HepG2 (cell line): ENCODE results near the gene HIF3A. TPM values are rescaled to one million over a fixed set of nuclear protein-coding genes. Genes with fewer than 3 reads are reported as not detected.

ENCODE experiments used
- ATAC-seq: fragments of 200-7000 bp; cut with Tn5 transposase; 3 replicates; pipeline ENCODE4 v1.9.1; 2020; ENCODE audit warnings: mild to moderate bottlenecking, moderate library complexity
- BruUV-seq: library from RNA; stranded (reverse); fragments of 400-500 nt; replicated peaks from 2 replicates; lab custom pipeline; 2021; lab: Mats Ljungman, UMichigan
- CTCF ChIA-PET: fragments of 300-600 bp; formaldehyde crosslinking; extraction: SDS; loops from one replicate; lab custom pipeline; 2021; ENCODE audit warnings: low total read pairs, inconsistent platforms, low intra/inter-chr PET ratio; lab: Yijun Ruan, JAX
- POLR2A ChIA-PET: fragments of 350-600 bp; sonication (Branson Sonifier 250); formaldehyde crosslinking; loops from one replicate; lab custom pipeline; 2020; ENCODE audit warnings: antibody characterized with exemption, inconsistent platforms; lab: Yijun Ruan, JAX
- DNase-seq: peaks from one replicate; pipeline ENCODE4 v3.0.0-alpha.2; 2015; ENCODE audit warnings: low spot score
- FAIRE-seq: peaks from 3 replicates; lab custom pipeline; 2011; peaks lifted over from hg19 to GRCh38; lab: Jason Lieb, UNC
- H2AFZ ChIP-seq: one replicate; pipeline ENCODE4 v1.6.1; 2011; ENCODE audit warnings: low read length, inconsistent platforms
- H3K27ac ChIP-seq: fragments of 300-600 bp; 3 replicates; pipeline ENCODE4 v1.8.0; 2011; ENCODE audit warnings: mixed run types, mild to moderate bottlenecking, mixed read lengths, low read length, inconsistent platforms; ENCODE audit not compliant: insufficient read depth; ENCODE audit errors: extremely low read length
- H3K27me3 ChIP-seq, 2 experiments: fragments of 200-600 bp in 1 of 2; 2 replicates in 1 of 2; 3 replicates in 1 of 2; pipeline versions ENCODE4 v1.6.0 to v1.8.0; 2011; ENCODE audit warnings: low read length in 2 of 2, mild to moderate bottlenecking in 2 of 2, moderate library complexity in 2 of 2, inconsistent platforms in 1 of 2; ENCODE audit not compliant: insufficient read depth in 2 of 2, control insufficient read depth in 1 of 2
- H3K36me3 ChIP-seq, 2 experiments: fragments of 200-600 bp in 1 of 2; replicated peaks in 1 of 2; 2 replicates in 1 of 2; 3 replicates in 1 of 2; pipeline versions ENCODE4 v1.5.1 to v1.8.0; 2011; ENCODE audit warnings: low read length in 2 of 2, inconsistent platforms in 1 of 2; ENCODE audit not compliant: insufficient read depth in 2 of 2, control insufficient read depth in 1 of 2
- H3K4me1 ChIP-seq: 2 replicates; pipeline ENCODE4 v1.5.1; 2012; ENCODE audit warnings: low read length, inconsistent platforms; ENCODE audit not compliant: insufficient read depth
- H3K4me2 ChIP-seq: 2 replicates; pipeline ENCODE4 v1.6.0; 2011; ENCODE audit warnings: low read depth, low read length, inconsistent platforms
- H3K4me3 ChIP-seq, 3 experiments: fragments of 200-600 bp in 1 of 3; sonication (generic), shearing (Covaris generic) in 1 of 3; replicated peaks in 1 of 3; 2 replicates each; pipeline ENCODE4 v1.5.1; 2011 to 2016; ENCODE audit warnings: low read length in 3 of 3, inconsistent platforms in 2 of 3, low read depth in 2 of 3, mild to moderate bottlenecking in 2 of 3, control low read depth in 1 of 3, mixed read lengths in 1 of 3; ENCODE audit not compliant: insufficient read depth in 1 of 3
- H3K79me2 ChIP-seq: one replicate; pipeline ENCODE4 v1.6.1; 2011; ENCODE audit warnings: low read length, inconsistent platforms; ENCODE audit not compliant: insufficient read depth
- H3K9ac ChIP-seq: 2 replicates; pipeline ENCODE4 v1.6.0; 2011; ENCODE audit warnings: mild to moderate bottlenecking, low read depth, low read length, inconsistent platforms; ENCODE audit not compliant: insufficient read depth
- H3K9me3 ChIP-seq: 2 replicates; pipeline ENCODE4 v1.5.1; 2012; ENCODE audit warnings: mild to moderate bottlenecking, low read length
- H4K20me1 ChIP-seq: 2 replicates; pipeline ENCODE4 v1.6.0; 2011; ENCODE audit warnings: inconsistent platforms, mild to moderate bottlenecking, low read length, moderate library complexity; ENCODE audit not compliant: insufficient read depth
- HOXD1 ChIP-seq: sonication (generic); formaldehyde crosslinking; IDR thresholded peaks from 2 replicates; pipeline ENCODE4 v1.5.0; 2020; ENCODE audit warnings: missing genetic modification reagents
- JARID2 ChIP-seq: sonication (generic); formaldehyde crosslinking; IDR thresholded peaks from 2 replicates; pipeline ENCODE4 v1.8.1; 2023; ENCODE audit warnings: missing genetic modification reagents, inconsistent platforms; ENCODE audit not compliant: insufficient replicate concordance
- MATR3 ChIP-seq: sonication (generic); formaldehyde crosslinking; IDR thresholded peaks from 2 replicates; pipeline ENCODE4 v1.4.0; 2020; ENCODE audit warnings: missing genetic modification reagents
- RBFOX2 ChIP-seq: fragments of 200-400 bp; formaldehyde crosslinking; IDR thresholded peaks from 2 replicates; pipeline ENCODE4 v1.6.1; 2017; ENCODE audit warnings: low read depth, mild to moderate bottlenecking, low read length
- ZNF747 ChIP-seq: sonication (generic); formaldehyde crosslinking; IDR thresholded peaks from 2 replicates; pipeline ENCODE4 v1.8.1; 2023; ENCODE audit warnings: missing genetic modification reagents, mild to moderate bottlenecking, borderline replicate concordance
- WGBS: methylation state at CpG from one replicate; pipeline ENCODE4 v1.1.6; 2017; ENCODE audit warnings: low lambda C conversion rate; 5-methylcytosine and 5-hydroxymethylcytosine counted together
- in situ Hi-C: cut with HindIII; loops from 2 replicates; pipeline ENCODE4 v1.10.0; 2017; ENCODE audit warnings: low pct_unique_long_range_greater_than_20kb; ENCODE audit not compliant: extremely low pct_ligation_motif_present
- intact Hi-C: fragments of 100-400 bp; cut with micrococcal nuclease; formaldehyde crosslinking; loops from one replicate; pipeline ENCODE4 v1.10.0; 2022; ENCODE audit not compliant: unreplicated experiment
- polyA plus RNA-seq, 8 experiments: library from polyadenylated mRNA; depleted of rRNA in 3 of 8; stranded (reverse) in 7 of 8; unstranded in 1 of 8; fragments of >200 nt; fragmentation: Illumina TruSeq in 4 of 8; extraction: Trizol in 4 of 8; gene quantifications; 2 replicates each; pipeline versions ENCODE4 v1.2.1 to v1.2.3, GENCODE V29; 2011 to 2016; ENCODE audit warnings: low read depth in 4 of 8, missing spikeins in 1 of 8, mixed read lengths in 1 of 8; ENCODE audit not compliant: insufficient read depth in 1 of 8
- total RNA-seq, 5 experiments: library from RNA; depleted of rRNA; stranded (reverse); fragments of >200 nt; fragmentation: Illumina TruSeq; extraction: Trizol; gene quantifications; 2 replicates each; pipeline ENCODE4 v1.2.3, GENCODE V29; 2016; ENCODE audit warnings: low read depth in 1 of 5
- TF ChIP-seq, protein P1 (sequence below): sonication (generic); formaldehyde crosslinking; IDR thresholded peaks from 2 replicates; pipeline ENCODE4 v1.8.1; 2023; ENCODE audit warnings: mild to moderate bottlenecking, missing genetic modification reagents
- TF ChIP-seq, protein P2 (sequence below): sonication (generic); formaldehyde crosslinking; IDR thresholded peaks from 2 replicates; pipeline ENCODE4 v1.5.0; 2020; ENCODE audit warnings: mild to moderate bottlenecking, missing genetic modification reagents
- TF ChIP-seq, protein P3 (sequence below): sonication (generic); formaldehyde crosslinking; conservative IDR thresholded peaks from 2 replicates; pipeline ENCODE4 v1.4.0; 2020; ENCODE audit warnings: missing genetic modification reagents
- TF ChIP-seq, protein P4 (sequence below): sonication (generic); formaldehyde crosslinking; IDR thresholded peaks from 2 replicates; pipeline ENCODE4 v1.5.0; 2020; ENCODE audit warnings: mild to moderate bottlenecking, missing genetic modification reagents

Gene HIF3A
- total and polyA plus RNA-seq, 2 of the 13 experiments (the other 11 are each of a cell fraction or from before 2014, with no cell fraction given): 0.09 to 0.22 TPM

DNA sequence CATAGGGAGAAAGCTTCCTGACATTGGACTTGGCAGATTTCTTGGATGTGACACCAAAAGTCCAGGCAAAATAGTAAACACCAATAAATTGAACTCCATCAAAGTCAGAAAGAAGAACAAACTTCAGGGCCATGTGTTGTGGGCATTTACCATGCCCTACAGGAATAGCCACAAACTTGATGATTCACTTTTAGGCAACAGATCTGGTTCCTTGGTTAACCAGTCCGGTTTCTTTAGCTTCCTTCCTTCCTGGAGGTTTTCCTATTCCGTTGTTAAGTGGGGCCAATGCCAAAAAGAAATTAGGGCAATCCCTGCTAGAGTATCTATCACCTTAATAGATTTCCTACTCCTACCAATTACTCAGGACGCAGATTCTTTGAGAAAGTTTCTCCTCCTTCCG lies 42.1 kb upstream of the HIF3A start:
- no peak for ATAC-seq
- H3K4me3 ChIP-seq: no peak overlapping the region
- intact Hi-C loops: no loop called here
- TF ChIP-seq, protein P1, sequence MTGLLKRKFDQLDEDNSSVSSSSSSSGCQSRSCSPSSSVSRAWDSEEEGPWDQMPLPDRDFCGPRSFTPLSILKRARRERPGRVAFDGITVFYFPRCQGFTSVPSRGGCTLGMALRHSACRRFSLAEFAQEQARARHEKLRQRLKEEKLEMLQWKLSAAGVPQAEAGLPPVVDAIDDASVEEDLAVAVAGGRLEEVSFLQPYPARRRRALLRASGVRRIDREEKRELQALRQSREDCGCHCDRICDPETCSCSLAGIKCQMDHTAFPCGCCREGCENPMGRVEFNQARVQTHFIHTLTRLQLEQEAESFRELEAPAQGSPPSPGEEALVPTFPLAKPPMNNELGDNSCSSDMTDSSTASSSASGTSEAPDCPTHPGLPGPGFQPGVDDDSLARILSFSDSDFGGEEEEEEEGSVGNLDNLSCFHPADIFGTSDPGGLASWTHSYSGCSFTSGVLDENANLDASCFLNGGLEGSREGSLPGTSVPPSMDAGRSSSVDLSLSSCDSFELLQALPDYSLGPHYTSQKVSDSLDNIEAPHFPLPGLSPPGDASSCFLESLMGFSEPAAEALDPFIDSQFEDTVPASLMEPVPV (CRISPR knock-in tag): no peak
- TF ChIP-seq JARID2 (CRISPR knock-in tag) (no peak), MATR3 (CRISPR knock-in tag) (no peak), RBFOX2 (no peak), HOXD1 (CRISPR knock-in tag) (no peak), ZNF747 (CRISPR knock-in tag) (no peak)
- TF ChIP-seq, protein P2, sequence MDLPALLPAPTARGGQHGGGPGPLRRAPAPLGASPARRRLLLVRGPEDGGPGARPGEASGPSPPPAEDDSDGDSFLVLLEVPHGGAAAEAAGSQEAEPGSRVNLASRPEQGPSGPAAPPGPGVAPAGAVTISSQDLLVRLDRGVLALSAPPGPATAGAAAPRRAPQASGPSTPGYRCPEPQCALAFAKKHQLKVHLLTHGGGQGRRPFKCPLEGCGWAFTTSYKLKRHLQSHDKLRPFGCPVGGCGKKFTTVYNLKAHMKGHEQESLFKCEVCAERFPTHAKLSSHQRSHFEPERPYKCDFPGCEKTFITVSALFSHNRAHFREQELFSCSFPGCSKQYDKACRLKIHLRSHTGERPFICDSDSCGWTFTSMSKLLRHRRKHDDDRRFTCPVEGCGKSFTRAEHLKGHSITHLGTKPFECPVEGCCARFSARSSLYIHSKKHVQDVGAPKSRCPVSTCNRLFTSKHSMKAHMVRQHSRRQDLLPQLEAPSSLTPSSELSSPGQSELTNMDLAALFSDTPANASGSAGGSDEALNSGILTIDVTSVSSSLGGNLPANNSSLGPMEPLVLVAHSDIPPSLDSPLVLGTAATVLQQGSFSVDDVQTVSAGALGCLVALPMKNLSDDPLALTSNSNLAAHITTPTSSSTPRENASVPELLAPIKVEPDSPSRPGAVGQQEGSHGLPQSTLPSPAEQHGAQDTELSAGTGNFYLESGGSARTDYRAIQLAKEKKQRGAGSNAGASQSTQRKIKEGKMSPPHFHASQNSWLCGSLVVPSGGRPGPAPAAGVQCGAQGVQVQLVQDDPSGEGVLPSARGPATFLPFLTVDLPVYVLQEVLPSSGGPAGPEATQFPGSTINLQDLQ (CRISPR knock-in tag): no peak
- TF ChIP-seq, protein P3, sequence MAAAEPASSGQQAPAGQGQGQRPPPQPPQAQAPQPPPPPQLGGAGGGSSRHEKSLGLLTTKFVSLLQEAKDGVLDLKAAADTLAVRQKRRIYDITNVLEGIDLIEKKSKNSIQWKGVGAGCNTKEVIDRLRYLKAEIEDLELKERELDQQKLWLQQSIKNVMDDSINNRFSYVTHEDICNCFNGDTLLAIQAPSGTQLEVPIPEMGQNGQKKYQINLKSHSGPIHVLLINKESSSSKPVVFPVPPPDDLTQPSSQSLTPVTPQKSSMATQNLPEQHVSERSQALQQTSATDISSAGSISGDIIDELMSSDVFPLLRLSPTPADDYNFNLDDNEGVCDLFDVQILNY (CRISPR knock-in tag): no peak
- TF ChIP-seq, protein P4, sequence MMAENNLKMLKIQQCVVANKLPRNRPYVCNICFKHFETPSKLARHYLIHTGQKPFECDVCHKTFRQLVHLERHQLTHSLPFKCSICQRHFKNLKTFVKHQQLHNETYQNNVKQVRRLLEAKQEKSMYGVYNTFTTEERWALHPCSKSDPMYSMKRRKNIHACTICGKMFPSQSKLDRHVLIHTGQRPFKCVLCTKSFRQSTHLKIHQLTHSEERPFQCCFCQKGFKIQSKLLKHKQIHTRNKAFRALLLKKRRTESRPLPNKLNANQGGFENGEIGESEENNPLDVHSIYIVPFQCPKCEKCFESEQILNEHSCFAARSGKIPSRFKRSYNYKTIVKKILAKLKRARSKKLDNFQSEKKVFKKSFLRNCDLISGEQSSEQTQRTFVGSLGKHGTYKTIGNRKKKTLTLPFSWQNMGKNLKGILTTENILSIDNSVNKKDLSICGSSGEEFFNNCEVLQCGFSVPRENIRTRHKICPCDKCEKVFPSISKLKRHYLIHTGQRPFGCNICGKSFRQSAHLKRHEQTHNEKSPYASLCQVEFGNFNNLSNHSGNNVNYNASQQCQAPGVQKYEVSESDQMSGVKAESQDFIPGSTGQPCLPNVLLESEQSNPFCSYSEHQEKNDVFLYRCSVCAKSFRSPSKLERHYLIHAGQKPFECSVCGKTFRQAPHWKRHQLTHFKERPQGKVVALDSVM: no peak
- TF ChIP-seq, all 625 proteins: peak for 0
- in situ Hi-C loops: no loop called here
- H3K9ac ChIP-seq: no peak overlapping the region
- BruUV-seq: no TSS peak
- no peaks in the 10 kb centered on the region for H3K4me1 ChIP-seq
- ChIA-PET POLR2A (no interaction called here), CTCF (no interaction called here)
- H3K36me3 ChIP-seq: no peaks in the 10 kb centered on the region
- no peaks in the 10 kb centered on the region for H4K20me1 ChIP-seq
- DNase-seq (no peak), FAIRE-seq (no peak)
- H3K27ac ChIP-seq: no peak overlapping the region
- H3K27me3 ChIP-seq: peaks cover 0 to 6% of the 10 kb centered on the region in 2 experiments; a peak in 3 of 5 replicates
- H3K9me3 ChIP-seq: no peaks in the 10 kb centered on the region
- no peak overlapping the region for H2AFZ ChIP-seq
- no peak overlapping the region for H3K4me2 ChIP-seq
- 39% methylated on average over 4 of the region's 4 CpGs for WGBS
- H3K79me2 ChIP-seq: no peaks in the 10 kb centered on the region
